GM21786 (cell line): Measurements from ENCODE around the gene BACE1.
"Not testable (repeated sequence)": the region's sequence is repeated elsewhere in the genome, so short reads cannot be mapped to it uniquely, and the experiment has no call there.

Experiments used
- ATAC-seq: cut with Tn5 transposase; IDR thresholded peaks from one replicate; pipeline ENCODE4 v1.9.1; 2021; ENCODE audit not compliant: unreplicated experiment

BACE1 gene

DNA sequence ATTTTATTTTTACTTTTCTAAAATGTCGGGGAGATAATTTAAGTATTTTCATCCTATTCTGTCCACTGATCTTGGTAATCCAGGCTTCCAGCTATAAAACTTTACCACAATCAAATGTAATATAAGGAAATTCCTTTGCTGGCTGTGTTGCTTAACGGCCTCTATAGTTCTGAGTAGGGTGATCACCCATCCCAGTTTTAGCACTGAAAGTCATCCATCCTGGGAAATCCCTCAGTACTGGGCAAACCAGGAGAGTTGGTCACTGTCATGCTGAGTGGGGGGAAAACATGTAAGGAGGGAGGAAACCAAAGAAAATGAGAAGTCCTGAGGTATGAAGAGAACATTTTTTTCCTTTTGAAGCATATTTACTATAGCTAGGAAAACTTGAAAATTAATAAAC, 37.7 kb downstream of the BACE1 start:
- no peak for ATAC-seq

GRCh38 chr11:117273550-117274289, 42.3 kb downstream of the BACE1 start:
- ATAC-seq: no peak

- ATAC-seq: not testable (repeated sequence)
Measured at GRCh38 chr11:117272175-117272574, 43.9 kb downstream of the BACE1 start.

DNA sequence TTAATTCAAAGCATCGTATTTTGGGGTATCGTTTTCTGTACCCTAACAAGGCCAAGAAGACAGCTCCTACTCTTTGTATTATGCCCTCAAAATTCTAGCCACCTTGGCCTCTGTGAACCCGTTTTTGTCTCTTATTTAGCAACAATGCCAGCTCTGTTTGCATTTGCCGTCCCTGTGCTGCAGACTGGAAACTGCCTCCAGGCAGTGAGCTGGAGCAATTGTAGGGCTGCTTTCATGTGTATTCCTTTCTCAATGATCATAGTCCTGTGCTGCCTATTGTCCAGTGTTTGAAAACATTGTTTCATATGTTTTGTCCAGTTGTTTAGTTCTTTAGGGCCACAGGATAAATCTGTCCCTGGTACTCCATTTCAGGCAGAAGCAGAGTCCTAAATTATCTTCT, 44.8 kb downstream of the BACE1 start:
- ATAC-seq: no peak

DNA sequence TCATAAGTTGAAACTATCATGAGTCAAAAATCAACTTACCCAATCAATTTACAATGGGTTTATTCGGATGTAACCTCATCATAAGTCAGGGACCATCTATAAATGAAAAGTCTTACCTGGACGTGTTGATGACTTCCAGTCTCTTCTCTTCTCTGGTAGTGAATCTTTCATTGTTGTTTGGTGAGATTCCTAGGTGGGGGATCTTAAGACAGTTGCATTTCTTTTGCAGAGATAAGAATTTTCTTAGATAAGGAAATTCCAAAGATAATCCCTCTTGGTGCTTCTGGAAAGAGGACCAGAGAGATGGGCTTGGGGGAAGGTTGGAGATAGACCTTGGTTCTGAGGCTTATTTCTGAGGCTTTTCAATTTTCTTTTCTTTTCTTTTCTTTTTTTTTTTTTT, 46.2 kb downstream of the BACE1 start:
- ATAC-seq: no peak

DNA sequence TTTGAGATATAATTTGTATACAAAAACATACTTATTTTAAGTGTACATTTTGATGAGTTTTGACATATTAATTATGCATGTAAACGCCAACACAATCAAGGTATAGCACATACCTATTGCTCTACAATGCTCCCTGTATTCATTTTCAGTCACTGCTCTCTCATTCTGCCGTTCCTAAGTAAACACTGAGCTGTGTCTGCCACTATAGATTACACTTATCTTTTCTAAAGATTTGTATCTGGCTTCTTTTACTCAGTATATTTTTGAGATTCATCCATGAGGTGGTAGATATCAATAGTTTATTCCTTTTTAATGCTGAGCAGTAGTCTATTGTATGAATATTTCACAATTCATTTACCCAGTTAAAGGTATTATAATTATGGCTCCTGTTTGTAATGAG, 50.3 kb downstream of the BACE1 start:
- ATAC-seq: no peak

- not testable (repeated sequence) for ATAC-seq
Measured at GRCh38 chr11:117264624-117265323, 51.3 kb downstream of the BACE1 start.

DNA sequence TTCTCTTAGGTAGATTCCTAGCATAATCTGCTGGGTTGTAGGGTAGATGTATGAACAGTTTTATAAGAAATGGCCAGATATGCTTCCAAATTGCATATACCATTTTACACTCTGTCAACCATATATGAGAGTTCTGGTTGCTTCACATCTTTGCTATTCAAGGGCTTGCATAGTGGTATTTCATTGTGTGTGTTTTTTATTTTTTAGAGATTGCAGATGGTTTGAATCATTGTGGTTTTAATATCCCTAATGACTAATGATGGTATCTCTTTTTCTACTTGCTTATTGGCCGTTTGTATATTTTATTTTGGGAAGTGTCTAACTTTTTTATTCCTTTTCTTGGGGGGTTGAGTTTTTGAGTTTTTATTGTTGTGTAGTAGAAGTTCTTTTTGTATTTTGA, 56.6 kb downstream of the BACE1 start:
- no peak for ATAC-seq

GRCh38 chr11:117258576-117258975, 57.5 kb downstream of the BACE1 start:
- no peak for ATAC-seq

DNA sequence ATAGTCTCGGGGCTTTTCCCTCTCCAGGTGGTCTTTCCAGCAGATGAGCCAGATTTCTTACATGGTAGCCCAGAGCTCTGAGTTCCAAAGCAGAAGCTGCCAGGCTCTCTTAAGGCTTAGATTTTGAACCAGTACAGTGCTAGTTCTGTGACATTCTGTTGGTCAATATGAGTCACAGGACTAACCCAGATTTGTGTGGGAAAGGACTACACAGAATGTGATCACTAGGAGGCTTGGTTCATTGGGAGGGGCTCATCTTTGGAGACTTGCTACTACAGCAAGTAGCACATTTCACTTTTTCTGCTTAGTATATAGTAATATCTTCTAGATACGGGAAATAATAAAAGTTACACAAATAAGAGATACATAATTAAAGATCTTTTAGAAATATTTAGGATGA, 59.5 kb downstream of the BACE1 start:
- ATAC-seq: no peak

GRCh38 chr11:117255966-117256365, 60.1 kb downstream of the BACE1 start:
- ATAC-seq: no peak

DNA sequence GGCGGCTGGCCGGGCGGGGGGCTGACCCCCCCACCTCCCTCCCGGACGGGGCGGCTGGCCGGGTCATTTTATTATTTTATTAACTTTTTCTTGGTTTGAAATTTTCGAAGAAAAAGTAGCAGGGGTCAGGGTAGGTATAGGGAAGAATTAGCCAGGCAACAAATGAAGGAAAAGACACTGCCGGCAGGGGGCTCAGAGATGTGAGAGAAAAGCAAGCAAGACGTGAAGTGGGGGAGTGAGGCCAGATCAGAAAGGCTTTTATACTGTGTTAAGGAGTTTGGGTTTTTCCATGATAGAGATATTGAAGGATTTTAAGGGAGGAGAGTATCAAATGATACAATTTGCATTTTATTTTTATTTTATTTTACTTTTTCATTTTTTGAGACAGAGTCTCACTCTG, 64.5 kb downstream of the BACE1 start:
- no peak for ATAC-seq

DNA sequence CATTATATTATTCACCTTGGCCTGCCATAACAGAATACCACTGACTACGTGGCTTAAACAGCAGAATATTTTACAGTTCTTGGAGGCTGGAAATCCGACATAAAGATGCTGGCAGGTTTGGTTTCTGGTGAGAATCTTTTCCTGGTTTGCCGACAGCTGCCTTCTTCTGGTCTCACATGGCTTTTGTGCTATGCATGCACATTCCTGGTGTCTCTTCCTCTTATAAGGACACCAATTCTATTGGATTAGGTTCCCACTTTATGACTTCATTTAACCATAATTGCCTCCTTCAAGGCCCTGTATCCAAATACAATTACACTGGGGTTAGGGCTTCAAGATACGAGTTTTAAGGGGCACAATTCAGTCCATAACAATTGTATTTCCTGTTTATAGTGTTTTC, 66.5 kb downstream of the BACE1 start:
- ATAC-seq: no peak

GRCh38 chr11:117248341-117248740, 67.7 kb downstream of the BACE1 start:
- ATAC-seq: no peak

- no peak for ATAC-seq
Measured at GRCh38 chr11:117239295-117239694, 76.8 kb downstream of the BACE1 start.

- no peak for ATAC-seq
Measured at GRCh38 chr11:117238221-117238620, 77.8 kb downstream of the BACE1 start.
